Measurements from ENCODE around the gene SLC39A12. TPM values are rescaled to one million over a fixed set of nuclear protein-coding genes. Genes with fewer than 3 reads are reported as not detected.

Gene SLC39A12
- under 1 TPM; 0.67 to 0.69 TPM for total RNA-seq

DNA sequence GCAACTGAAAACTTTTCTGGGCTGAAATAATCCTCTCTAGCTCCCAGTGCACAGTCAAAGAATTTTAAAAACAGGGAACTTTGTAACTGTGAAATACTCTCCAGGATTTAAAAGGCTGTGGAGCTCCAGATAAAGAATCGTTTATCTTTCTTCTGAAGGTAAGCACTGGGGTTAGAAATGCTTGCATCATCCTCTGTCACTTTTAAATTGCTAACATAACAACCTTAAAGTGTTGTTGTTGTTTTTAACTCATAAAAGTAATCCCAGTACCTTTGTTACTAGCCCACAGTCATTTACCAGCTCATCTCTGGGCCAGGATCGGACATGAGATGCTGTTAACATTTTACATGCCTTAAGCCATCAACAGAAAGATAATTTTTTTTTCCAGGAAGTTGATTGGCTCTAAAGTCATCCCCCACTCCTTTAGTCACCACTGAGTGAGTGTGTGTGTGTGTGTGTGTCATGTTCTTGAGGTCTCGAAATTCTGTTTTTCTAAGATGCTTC, at the start of gene SLC39A12:
Gene SLC39A12, plus strand, starts transcription at position 51 of the 504 bp plus-strand sequence. CDS start 1,359 bp downstream, outside the sequence.

Other genes with a start within 250 kb of the SLC39A12 start
- under 1 TPM; 0.67 to 0.69 TPM for gene TMEM236, start 199.7 kb upstream of the SLC39A12 start, total RNA-seq
- under 1 TPM; under 0.01 to 0.34 TPM for gene MRC1, start 142.6 kb upstream of the SLC39A12 start, total RNA-seq
- gene CACNB2, start 188.5 kb downstream of the SLC39A12 start, total RNA-seq: under 1 TPM in 1 of 2 donors, not detected in 1; 0.34 TPM